MM.1S (cell line): ENCODE results near the gene DVL2.
A peak's percentile ranks its signal among the peaks of the same experiment; 100 is the strongest.

Experiments
- DNase-seq: peaks from one replicate; pipeline ENCODE4 v3.0.0-alpha.2; 2015
- H2AFZ ChIP-seq: fragments of 300-600 bp; sonication (generic); 2 replicates; pipeline ENCODE4 v1.6.0; 2016; ENCODE audit warnings: antibody characterized with exemption, low read length
- H3F3A ChIP-seq: fragments of 300-600 bp; sonication (generic); 2 replicates; pipeline ENCODE4 v1.6.1; 2016; ENCODE audit warnings: mild to moderate bottlenecking, antibody characterized with exemption, low read length, moderate library complexity, mixed read lengths; ENCODE audit not compliant: insufficient read depth
- H3K27ac ChIP-seq: fragments of 300-600 bp; sonication (generic); 2 replicates; pipeline ENCODE4 v1.5.1; 2016; ENCODE audit warnings: mild to moderate bottlenecking, low read length
- H3K27me3 ChIP-seq: fragments of 300-600 bp; sonication (generic); replicated peaks from 2 replicates; pipeline ENCODE4 v1.6.0; 2016; ENCODE audit warnings: low read length; ENCODE audit not compliant: insufficient read depth
- H3K36me3 ChIP-seq: fragments of 300-600 bp; sonication (generic); replicated peaks from 2 replicates; pipeline ENCODE4 v1.6.1; 2016; ENCODE audit warnings: mild to moderate bottlenecking, low read length, mixed read lengths; ENCODE audit not compliant: insufficient read depth
- H3K4me1 ChIP-seq: fragments of 300-600 bp; sonication (generic); 2 replicates; pipeline ENCODE4 v1.6.1; 2016; ENCODE audit warnings: low read length, mixed read lengths
- H3K4me2 ChIP-seq: fragments of 300-600 bp; sonication (generic); 2 replicates; pipeline ENCODE4 v1.6.0; 2016; ENCODE audit warnings: low read depth, low read length
- H3K4me3 ChIP-seq: fragments of 300-600 bp; sonication (generic); 2 replicates; pipeline ENCODE4 v1.5.1; 2016; ENCODE audit warnings: low read length, mixed read lengths
- H3K79me2 ChIP-seq: fragments of 300-600 bp; sonication (generic); 2 replicates; pipeline ENCODE4 v1.6.1; 2016; ENCODE audit warnings: mixed run types, low read length, mixed read lengths
- H3K9ac ChIP-seq: fragments of 300-600 bp; sonication (generic); 2 replicates; pipeline ENCODE4 v1.6.1; 2016; ENCODE audit warnings: low read length, mixed read lengths
- H3K9me2 ChIP-seq: fragments of 300-600 bp; sonication (generic); replicated peaks from 2 replicates; pipeline ENCODE4 v1.6.1; 2016; ENCODE audit warnings: mild to moderate bottlenecking, low read length, mixed read lengths; ENCODE audit not compliant: insufficient read depth
- H3K9me3 ChIP-seq: fragments of 300-600 bp; sonication (generic); replicated peaks from 2 replicates; pipeline ENCODE4 v1.6.1; 2016; ENCODE audit warnings: mild to moderate bottlenecking, low read length, mixed read lengths; ENCODE audit not compliant: insufficient read depth
- H4K20me1 ChIP-seq: fragments of 300-600 bp; sonication (generic); 2 replicates; pipeline ENCODE4 v1.6.1; 2016; ENCODE audit warnings: mild to moderate bottlenecking, low read length, moderate library complexity, mixed read lengths; ENCODE audit not compliant: insufficient read depth
- CTCF ChIP-seq: fragments of 300-600 bp; sonication (generic); IDR thresholded peaks from 2 replicates; pipeline ENCODE4 v1.5.1; 2016; ENCODE audit warnings: antibody characterized with exemption, low read length, mixed read lengths
- EZH2 ChIP-seq: fragments of 300-600 bp; sonication (generic); optimal IDR thresholded peaks from 2 replicates; pipeline ENCODE3; 2017; ENCODE audit warnings: low read depth, mild to moderate bottlenecking, antibody characterized with exemption, low read length, mixed read lengths
- EZH2phosphoT487 ChIP-seq: fragments of 300-600 bp; sonication (generic); IDR thresholded peaks from 2 replicates; pipeline ENCODE4 v1.6.1; 2018; ENCODE audit warnings: antibody characterized with exemption, low read length

The DVL2 gene

GRCh38 chr17:7262935-7263800, 28.9 kb upstream of the DVL2 start:
- Histone ChIP-seq H3F3A (no peaks in the 10 kb centered on the region), H3K36me3 (no peaks in the 10 kb centered on the region), H3K27ac (no peak overlapping the region), H2AFZ (peak overlapping the region; percentile 31; the same call in 1 of the 2 replicates), H4K20me1 (no peaks in the 10 kb centered on the region), H3K79me2 (no peaks in the 10 kb centered on the region), H3K9me3 (no peaks in the 10 kb centered on the region), H3K4me1 (peaks cover 4% of the 10 kb centered on the region; the same call in 1 of the 2 replicates), H3K4me3 (peak overlapping the region; percentile 40), H3K9me2 (no peaks in the 10 kb centered on the region), H3K27me3 (peaks cover 67% of the 10 kb centered on the region), H3K9ac (no peak overlapping the region), H3K4me2 (peak overlapping the region; percentile 86)
- no peak for DNase-seq
- TF ChIP-seq EZH2 (no peak), CTCF (no peak), EZH2phosphoT487 (no peak)

GRCh38 chr17:7262192-7262934, 28.0 kb upstream of the DVL2 start, which contains the start of gene CLDN7:
CLDN7 (minus strand) TSS chr17:7262478; CDS start chr17:7262043, 435 bp downstream.
- no peak within 1 kb of the TSS for H3K9ac ChIP-seq
- H3K27ac ChIP-seq, result no peak within 1 kb of the TSS
- H3K27me3 ChIP-seq, result peaks cover 61% of the 10 kb centered on the region
- H3K4me3 ChIP-seq, result peak within 1 kb of the TSS; percentile 42
- no peaks in the 10 kb centered on the region for H3K9me2 ChIP-seq
- no peaks in the 10 kb centered on the region for H3F3A ChIP-seq
- TF ChIP-seq EZH2phosphoT487, result no peak
- no peak for TF ChIP-seq CTCF
- TF ChIP-seq EZH2, result peak; percentile 78
- H3K9me3 ChIP-seq, result no peaks in the 10 kb centered on the region
- H2AFZ ChIP-seq, result peak within 1 kb of the TSS; percentile 61
- H3K79me2 ChIP-seq, result no peaks in the 10 kb centered on the region
- H3K4me1 ChIP-seq, result peaks cover 4% of the 10 kb centered on the region; the same call in 1 of the 2 replicates
- H4K20me1 ChIP-seq, result no peaks in the 10 kb centered on the region
- peak within 1 kb of the TSS; percentile 86 for H3K4me2 ChIP-seq
- no peaks in the 10 kb centered on the region for H3K36me3 ChIP-seq
- no peak for DNase-seq

- H3K9me3 ChIP-seq, result no peaks in the 10 kb centered on the region
- DNase-seq, result no peak
- H4K20me1 ChIP-seq, result no peaks in the 10 kb centered on the region
- no peaks in the 10 kb centered on the region for H3K36me3 ChIP-seq
- peaks cover 53% of the 10 kb centered on the region for H3K27me3 ChIP-seq
- H3K9me2 ChIP-seq, result no peaks in the 10 kb centered on the region
- H3K27ac ChIP-seq, result no peak overlapping the region
- no peaks in the 10 kb centered on the region for H3F3A ChIP-seq
- peak overlapping the region; percentile 86 for H3K4me2 ChIP-seq
- peaks cover 4% of the 10 kb centered on the region; the same call in 1 of the 2 replicates for H3K4me1 ChIP-seq
- H2AFZ ChIP-seq, result peak overlapping the region; percentile 61
- TF ChIP-seq EZH2, result no peak
- TF ChIP-seq EZH2phosphoT487, result no peak
- TF ChIP-seq CTCF, result no peak
- no peaks in the 10 kb centered on the region for H3K79me2 ChIP-seq
- no peak overlapping the region for H3K9ac ChIP-seq
- H3K4me3 ChIP-seq, result peak overlapping the region; percentile 42
Observed at GRCh38 chr17:7261379-7262191, 27.3 kb upstream of the DVL2 start.
